Fibroblast of villous mesenchyme (primary cell): ENCODE results near the gene THPO. TPM values are rescaled to one million over a fixed set of nuclear protein-coding genes. Genes with fewer than 3 reads are reported as not detected.
A peak's percentile ranks its signal among the peaks of the same experiment; 100 is the strongest.

Experiments used
- DNase-seq: peaks from one replicate; pipeline ENCODE4 v3.0.0-alpha.2; 2010; ENCODE audit warnings: low read depth
- H3K4me3 ChIP-seq: 2 replicates; pipeline ENCODE4 v1.5.1; 2011; ENCODE audit warnings: low read depth, mild to moderate bottlenecking, low read length
- CTCF ChIP-seq: IDR thresholded peaks from 2 replicates; pipeline ENCODE4 v1.5.1; 2012; ENCODE audit warnings: low read depth, mild to moderate bottlenecking, low read length; ENCODE audit not compliant: insufficient read depth
- small RNA-seq: library from RNA; depleted of rRNA; stranded (forward); fragments of <200 nt; gene quantifications from one replicate; pipeline ENCODE3, GENCODE V24; 2012
- total RNA-seq: library from RNA; depleted of rRNA; stranded (reverse); fragments of >200 nt; gene quantifications from 2 replicates; pipeline ENCODE4 v1.2.3, GENCODE V29; 2012

The THPO gene
- total RNA-seq, 1 donor, result 0.86 TPM

- TF ChIP-seq CTCF, result no peak
- DNase-seq, result no peak
- H3K4me3 ChIP-seq, result no peak overlapping the region
These were observed 54.3 kb downstream of the THPO start for GRCh38 chr3:184323696-184324095.

GRCh38 chr3:184322731-184323487 is 55.1 kb downstream of the THPO start:
- DNase-seq, result no peak
- TF ChIP-seq CTCF, result no peak
- H3K4me3 ChIP-seq, result no peak overlapping the region

Small RNA genes lying within 50 kb of the gene (small RNA-seq; reads per million reads assigned to genes)
- 848 reads per million, percentile 99 among the genes with 10 or more reads in this experiment for gene SNORD66

Other genes starting within 250 kb of the THPO start
- gene EIF2B5, start 242.8 kb downstream of the THPO start, total RNA-seq, result 28.0 and 30.7 TPM in 2 replicates
- 39.3 and 46.1 TPM in 2 replicates for gene DVL3, start 222.8 kb downstream of the THPO start, total RNA-seq
- 375 and 469 TPM in 2 replicates for gene AP2M1, start 203.4 kb downstream of the THPO start, total RNA-seq
- 33.5 and 51.0 TPM in 2 replicates for gene ABCF3, start 192.0 kb downstream of the THPO start, total RNA-seq
- gene VWA5B2, start 148.6 kb downstream of the THPO start, total RNA-seq, result not detected in 2 replicates
- gene ALG3, start 129.2 kb downstream of the THPO start, total RNA-seq, result 28.7 and 41.0 TPM in 2 replicates
- gene EEF1AKMT4, start 128.5 kb downstream of the THPO start, total RNA-seq, result 3.9 and 5.6 TPM in 2 replicates
- under 0.01 TPM in 1 of 2 replicates, not detected in the other for gene CAMK2N2, start 116.7 kb downstream of the THPO start, total RNA-seq
- gene ECE2, start 102.2 kb downstream of the THPO start, total RNA-seq, result not detected in 2 replicates
- gene PSMD2, start 79.0 kb downstream of the THPO start, total RNA-seq, result 364 and 388 TPM in 2 replicates
- gene EIF4G1, start 63.6 kb downstream of the THPO start, total RNA-seq, result 252 and 288 TPM in 2 replicates
- gene FAM131A, start 40.6 kb downstream of the THPO start, total RNA-seq, result 13.9 and 17.3 TPM in 2 replicates
- gene CLCN2, start 16.6 kb downstream of the THPO start, total RNA-seq, result 4.2 and 6.0 TPM in 2 replicates
- 39.6 and 61.3 TPM in 2 replicates for gene POLR2H, start 16.5 kb downstream of the THPO start, total RNA-seq
- 1.7 and 3.5 TPM in 2 replicates for gene CHRD, start 1.8 kb upstream of the THPO start, total RNA-seq
- gene EPHB3, start 183.6 kb upstream of the THPO start, total RNA-seq, result 2.2 and 3.5 TPM in 2 replicates